GM12878 (cell line): ENCODE measurements around the gene SH3BP5. TPM values are rescaled to one million over a fixed set of nuclear protein-coding genes. Genes with fewer than 3 reads are reported as not detected.

Experiments used
- ATAC-seq: fragments of 200-7000 bp; cut with Tn5 transposase; 3 replicates; pipeline ENCODE4 v1.9.1; 2020; ENCODE audit warnings: mild to moderate bottlenecking, moderate library complexity
- Bru-seq: library from RNA; stranded (reverse); fragments of 400-500 nt; gene quantifications from one replicate; lab custom pipeline; 2021; lab: Mats Ljungman, UMichigan
- BruChase-seq, 2 experiments: library from RNA; stranded (reverse); fragments of 400-500 nt; gene quantifications; one replicate each; lab custom pipeline; 2021; lab: Mats Ljungman, UMichigan
- BruUV-seq: library from RNA; stranded (reverse); fragments of 400-500 nt; replicated peaks from 2 replicates; lab custom pipeline; 2021; lab: Mats Ljungman, UMichigan
- CTCF ChIA-PET: fragments of 300-600 bp; sonication (Branson Sonifier 250); formaldehyde crosslinking; extraction: SDS; loops from one replicate; lab custom pipeline; 2021; ENCODE audit warnings: inconsistent platforms; lab: Yijun Ruan, JAX
- POLR2A ChIA-PET: fragments of 350-600 bp; formaldehyde crosslinking; extraction: SDS; loops from one replicate; lab custom pipeline; 2021; ENCODE audit warnings: inconsistent platforms; lab: Charles Lee
- RAD21 ChIA-PET: fragments of 300-600 bp; sonication (Branson Sonifier 250); formaldehyde crosslinking; loops from one replicate; lab custom pipeline; 2023; ENCODE audit warnings: antibody characterized with exemption; ENCODE audit not compliant: unreplicated experiment; lab: Charles Lee
- SMC1A ChIA-PET: fragments of 300-600 bp; sonication (Branson Sonifier 250); formaldehyde crosslinking; loops from one replicate; lab custom pipeline; 2023; ENCODE audit not compliant: unreplicated experiment, uncharacterized antibody; lab: Charles Lee
- DNase-seq: peaks from one replicate; pipeline ENCODE4 v3.0.0-alpha.2; 2011; ENCODE audit warnings: low read depth, low spot score
- FAIRE-seq: peaks from 3 replicates; lab custom pipeline; 2011; peaks lifted over from hg19 to GRCh38; lab: Jason Lieb, UNC
- H2AFZ ChIP-seq: 2 replicates; pipeline ENCODE4 v1.6.0; 2011; ENCODE audit warnings: low read depth, low read length, control low read depth; ENCODE audit not compliant: control insufficient read depth
- H3K27ac ChIP-seq: 2 replicates; pipeline ENCODE4 v1.5.1; 2011; ENCODE audit warnings: control low read depth; ENCODE audit not compliant: control insufficient read depth, insufficient read depth
- H3K27me3 ChIP-seq, 2 experiments: replicated peaks in 1 of 2; 2 replicates each; pipeline versions ENCODE4 v1.6.0 to v1.6.1; 2011; ENCODE audit warnings: low read length in 1 of 2; ENCODE audit not compliant: control insufficient read depth in 2 of 2, insufficient read depth in 2 of 2
- H3K36me3 ChIP-seq, 2 experiments: 2 replicates each; pipeline ENCODE4 v1.5.1; 2011; ENCODE audit warnings: low read length in 1 of 2; ENCODE audit not compliant: control insufficient read depth in 2 of 2, insufficient read depth in 2 of 2
- H3K4me1 ChIP-seq: 2 replicates; pipeline ENCODE4 v1.6.1; 2011; ENCODE audit warnings: mild to moderate bottlenecking, low read length, moderate library complexity, mixed read lengths; ENCODE audit not compliant: control insufficient read depth, insufficient read depth
- H3K4me2 ChIP-seq: 2 replicates; pipeline ENCODE4 v1.6.0; 2011; ENCODE audit warnings: control low read depth; ENCODE audit not compliant: control insufficient read depth, insufficient read depth
- H3K4me3 ChIP-seq: fragments of 200-600 bp; sonication (generic); 2 replicates; pipeline ENCODE4 v1.5.1; 2016
- H3K79me2 ChIP-seq: 2 replicates; pipeline ENCODE4 v1.6.0; 2011; ENCODE audit warnings: low read length; ENCODE audit not compliant: control insufficient read depth, insufficient read depth
- H3K9ac ChIP-seq: 2 replicates; pipeline ENCODE4 v1.8.0; 2011; ENCODE audit warnings: low read length, control low read depth, mixed read lengths; ENCODE audit not compliant: control insufficient read depth, insufficient read depth
- H3K9me3 ChIP-seq: replicated peaks from 3 replicates; pipeline ENCODE4 v1.5.1; 2011; ENCODE audit warnings: mild to moderate bottlenecking, low read length; ENCODE audit not compliant: control insufficient read depth, insufficient read depth
- H4K20me1 ChIP-seq: 2 replicates; pipeline ENCODE4 v1.6.0; 2011; ENCODE audit not compliant: control insufficient read depth, insufficient read depth
- CREB1 ChIP-seq: IDR thresholded peaks from 2 replicates; pipeline ENCODE4 v1.6.1; 2012; ENCODE audit warnings: low read depth, mild to moderate bottlenecking, inconsistent platforms
- HDAC2 ChIP-seq: fragments of 200-600 bp; sonication (generic); IDR thresholded peaks from 2 replicates; pipeline ENCODE4 v1.6.1; 2017
- IRF4 ChIP-seq: IDR thresholded peaks from 2 replicates; pipeline ENCODE4 v1.6.1; 2011; ENCODE audit warnings: low read depth, low read length
- STAT3 ChIP-seq: IDR thresholded peaks from 2 replicates; pipeline ENCODE4 v1.6.1; 2011; ENCODE audit warnings: low read depth, low read length, improper control_type of control experiment
- TAF1 ChIP-seq: IDR thresholded peaks from 2 replicates; pipeline ENCODE4 v1.6.1; 2011; ENCODE audit warnings: mild to moderate bottlenecking, low read depth, low read length, borderline replicate concordance
- TBL1XR1 ChIP-seq: IDR thresholded peaks from 2 replicates; pipeline ENCODE4 v1.6.1; 2012; ENCODE audit warnings: low read depth, low read length, improper control_type of control experiment
- TCF3 ChIP-seq: IDR thresholded peaks from 2 replicates; pipeline ENCODE4 v1.6.1; 2012; ENCODE audit warnings: low read depth, mild to moderate bottlenecking, low read length, borderline replicate concordance; ENCODE audit not compliant: insufficient read depth
- ZBED1 ChIP-seq: IDR thresholded peaks from 2 replicates; pipeline ENCODE4 v1.6.1; 2016; ENCODE audit warnings: borderline replicate concordance
- ZNF217 ChIP-seq: fragments of 450-650 bp; IDR thresholded peaks from 2 replicates; pipeline ENCODE4 v1.6.1; 2017; ENCODE audit warnings: antibody characterized with exemption, mild to moderate bottlenecking
- WGBS: methylation state at CpG from one replicate; pipeline ENCODE4 v1.1.6; 2016; ENCODE audit warnings: low lambda C conversion rate; ENCODE audit not compliant: insufficient replicate concordance, insufficient coverage; ENCODE audit errors: missing lambda C conversion rate; 5-methylcytosine and 5-hydroxymethylcytosine counted together
- in situ Hi-C: fragments of 300-500 bp; cut with MboI; formaldehyde crosslinking; loops from 9 replicates; pipeline ENCODE4 v1.14.3; 2018; ENCODE audit warnings: mixed read lengths
- intact Hi-C: fragments of 100-400 bp; cut with micrococcal nuclease; formaldehyde crosslinking; loops from one replicate; pipeline ENCODE4 v1.14.2; 2022; ENCODE audit not compliant: unreplicated experiment
- long read RNA-seq, 2 experiments: library from polyadenylated mRNA; unstranded; transcript quantifications; one replicate each; pipeline ENCODE4 v2.0.0, GENCODE V29; 2019 to 2020
- polyA minus RNA-seq, 3 experiments: library from RNA; depleted of rRNA, polyadenylated mRNA; stranded (reverse); fragments of >200 nt; gene quantifications; 2 replicates each; pipeline ENCODE4 v1.2.3, GENCODE V29; 2011
- polyA plus RNA-seq, 11 experiments: library from polyadenylated mRNA; depleted of rRNA in 4 of 11; unstranded in 6 of 11; stranded (reverse) in 5 of 11; fragments of >200 nt; fragmentation: Nextera tagmentation in 4 of 11; fragmentation: Illumina TruSeq in 1 of 11; extraction: Ambion mirVana in 4 of 11; extraction: Trizol in 1 of 11; gene quantifications; 1 replicate in 1 of 11; 2 replicates in 10 of 11; pipeline versions ENCODE4 v1.2.1 to v1.2.3, GENCODE V29; 2011 to 2016; ENCODE audit warnings: inconsistent platforms in 2 of 11, missing spikeins in 2 of 11, low read depth in 1 of 11
- total RNA-seq, 4 experiments: library from RNA; depleted of rRNA in 3 of 4; stranded (reverse); fragments of >200 nt in 3 of 4; fragmentation: Illumina TruSeq in 1 of 4; extraction: Trizol in 1 of 4; gene quantifications; 2 replicates each; pipeline versions ENCODE4 v1.2.1 to v1.2.3, GENCODE V29; 2013 to 2021
- TF ChIP-seq, protein P1 (sequence below): fragments of 450-650 bp; IDR thresholded peaks from 2 replicates; pipeline ENCODE4 v1.6.1; 2016; ENCODE audit warnings: mild to moderate bottlenecking
- TF ChIP-seq, protein P2 (sequence below): fragments of 450-650 bp; IDR thresholded peaks from 2 replicates; pipeline ENCODE4 v1.6.1; 2017; ENCODE audit warnings: mild to moderate bottlenecking, moderate library complexity

Gene SH3BP5, protein sequence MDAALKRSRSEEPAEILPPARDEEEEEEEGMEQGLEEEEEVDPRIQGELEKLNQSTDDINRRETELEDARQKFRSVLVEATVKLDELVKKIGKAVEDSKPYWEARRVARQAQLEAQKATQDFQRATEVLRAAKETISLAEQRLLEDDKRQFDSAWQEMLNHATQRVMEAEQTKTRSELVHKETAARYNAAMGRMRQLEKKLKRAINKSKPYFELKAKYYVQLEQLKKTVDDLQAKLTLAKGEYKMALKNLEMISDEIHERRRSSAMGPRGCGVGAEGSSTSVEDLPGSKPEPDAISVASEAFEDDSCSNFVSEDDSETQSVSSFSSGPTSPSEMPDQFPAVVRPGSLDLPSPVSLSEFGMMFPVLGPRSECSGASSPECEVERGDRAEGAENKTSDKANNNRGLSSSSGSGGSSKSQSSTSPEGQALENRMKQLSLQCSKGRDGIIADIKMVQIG
- total RNA-seq (2013; cell fraction: nucleolus; rRNA removed), result 20.0 and 21.6 TPM in 2 replicates
- total RNA-seq (2014; rRNA removed), result 37.9 and 41.0 TPM in 2 replicates
- total RNA-seq (2014; rRNA removed; fragmentation: Illumina TruSeq; extraction: Trizol), result 45.6 and 46.5 TPM in 2 replicates
- 60.5 and 64.6 TPM in 2 replicates for total RNA-seq (2021)
- polyA plus RNA-seq (2011; ENCODE audit: low read depth), result 11.6 TPM
- polyA plus RNA-seq (2011; rRNA removed), result 82.9 and 94.0 TPM in 2 replicates
- polyA plus RNA-seq (2011; cell fraction: cytosol; rRNA removed), result 64.1 and 87.7 TPM in 2 replicates
- polyA plus RNA-seq (2011; cell fraction: nucleus; rRNA removed), result 66.7 and 81.4 TPM in 2 replicates
- polyA plus RNA-seq (2012), result 17.8 and 20.3 TPM in 2 replicates
- 87.5 and 94.9 TPM in 2 replicates for polyA plus RNA-seq (2014; fragmentation: Illumina TruSeq; extraction: Trizol)
- 10 to 100 TPM; 14.9 to 33.8 TPM for polyA plus RNA-seq (2014; fragmentation: Nextera tagmentation; extraction: Ambion mirVana)
- polyA plus RNA-seq (2014; rRNA removed), result 71.1 and 74.0 TPM in 2 replicates
- 10 to 100 TPM; 29.9 to 35.4 TPM for polyA plus RNA-seq (2016; fragmentation: Nextera tagmentation; extraction: Ambion mirVana)
- polyA minus RNA-seq (2011; rRNA and poly(A)+ RNA removed), result 36.2 and 55.3 TPM in 2 replicates
- polyA minus RNA-seq (2011; cell fraction: cytosol; rRNA and poly(A)+ RNA removed), result 16.4 and 25.8 TPM in 2 replicates
- 16.0 and 31.0 TPM in 2 replicates for polyA minus RNA-seq (2011; cell fraction: nucleus; rRNA and poly(A)+ RNA removed)
- Bru-seq, nascent RNA, result percentile 88 among the genes with signal in this experiment
- BruChase-seq, experiment 1, labeled RNA remaining after a 6-hour chase, result percentile 88 among the genes with signal in this experiment
- percentile 85 among the genes with signal in this experiment for BruChase-seq, experiment 2, labeled RNA remaining after a 2-hour chase
- long read RNA-seq, experiment 1, transcript SH3BP5-202 (9 exons, 2,822 nt), result major isoform, 54 of 79 reads
- long read RNA-seq, experiment 1, partial matches to known transcripts, result 3 of 79 reads
- long read RNA-seq, experiment 1, other reads (novel, unspliced or antisense), result 22 of 79 reads
- long read RNA-seq, experiment 2, partial matches to known transcripts, result 14 of 57 reads
- long read RNA-seq, experiment 2, other reads (novel, unspliced or antisense), result 39 of 57 reads

DNA sequence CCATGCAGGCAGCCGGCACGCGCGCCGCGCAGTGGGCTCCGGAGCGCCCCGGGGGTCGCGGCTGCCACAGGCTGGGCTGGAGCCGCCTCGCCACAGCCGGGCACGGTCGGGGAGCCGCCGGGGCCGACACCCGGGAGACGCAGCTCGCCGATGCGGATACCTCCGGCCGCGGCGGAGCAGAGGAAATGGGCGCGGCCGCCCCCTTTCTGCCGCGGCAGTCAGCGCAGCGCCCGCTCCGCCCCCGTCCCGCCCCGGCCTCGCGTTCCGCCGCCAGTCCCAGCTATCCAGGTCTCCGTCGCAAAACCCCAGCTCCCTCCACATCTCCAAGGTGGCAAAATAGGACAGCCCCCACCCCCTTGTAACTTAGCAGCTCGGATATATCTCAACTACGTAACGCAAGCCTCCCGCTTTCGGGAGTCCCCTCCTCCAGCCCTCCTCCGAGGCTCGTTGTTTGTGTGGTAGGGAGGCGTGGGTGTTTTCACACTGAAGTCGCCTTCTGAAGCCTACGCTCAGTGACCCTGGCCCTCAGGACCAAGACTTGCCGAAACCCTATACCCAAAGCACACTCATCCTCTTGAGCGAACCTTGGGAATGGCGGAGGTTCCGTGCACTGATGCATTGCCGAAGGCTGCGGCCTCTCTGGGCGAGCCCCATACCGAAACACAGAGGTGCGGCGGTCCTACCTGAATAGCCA, at the start of gene SH3BP5:
Gene SH3BP5 (minus strand): TSS at position 182 of the 694 bp plus-strand sequence. CDS start 178 bp downstream, at position 4.
- peak within 1 kb of the TSS; percentile 86 for H3K4me3 ChIP-seq
- peak within 1 kb of the TSS; percentile 99 for H2AFZ ChIP-seq
- H4K20me1 ChIP-seq, result no peaks in the 10 kb centered on the region
- SMC1A ChIA-PET, result interaction anchor here (0.6 to 4.2 kb wide), 14 partner anchors 10 to 477 kb away, joined by 3 to 38 read pairs (median 5); no protein-coding TSS in a partner anchor
- H3K27ac ChIP-seq, result peak within 1 kb of the TSS; percentile 41
- BruUV-seq, result no TSS peak
- ATAC-seq (peak; percentile 85), DNase-seq (no peak), FAIRE-seq (peak; percentile 69)
- in situ Hi-C loops (no loop called here), intact Hi-C loops (loop anchor here (1.0 kb wide), 3 partner anchors 29 to 60 kb away; no protein-coding TSS in a partner anchor)
- H3K9ac ChIP-seq, result peak within 1 kb of the TSS; percentile 74
- H3K79me2 ChIP-seq, result peaks cover 33% of the 10 kb centered on the region
- peaks cover 2 to 12% of the 10 kb centered on the region in 2 experiments; a peak in 3 of 4 replicates for H3K36me3 ChIP-seq
- H3K4me2 ChIP-seq, result peak within 1 kb of the TSS; percentile 93
- 4% methylated on average over 51 of the region's 66 CpGs for WGBS
- RAD21 ChIA-PET, result interaction anchor here (0.5 to 6.2 kb wide), 19 partner anchors 10 to 480 kb away, joined by 3 to 53 read pairs (median 5); no protein-coding TSS in a partner anchor
- no peaks in the 10 kb centered on the region for H3K27me3 ChIP-seq
- peaks cover 36% of the 10 kb centered on the region for H3K4me1 ChIP-seq
- CTCF ChIA-PET, result interaction anchor here (0.7 to 9.6 kb wide), 24 partner anchors 8 to 118 kb away, joined by 3 to 125 read pairs (median 4); no protein-coding TSS in a partner anchor
- POLR2A ChIA-PET, result interaction anchor here (0.6 to 1.9 kb wide), 9 partner anchors 10 to 473 kb away, joined by 3 to 5 read pairs (median 3); no protein-coding TSS in a partner anchor
- H3K9me3 ChIP-seq, result no peaks in the 10 kb centered on the region
- no peak for TF ChIP-seq TCF3
- TF ChIP-seq, protein P1, sequence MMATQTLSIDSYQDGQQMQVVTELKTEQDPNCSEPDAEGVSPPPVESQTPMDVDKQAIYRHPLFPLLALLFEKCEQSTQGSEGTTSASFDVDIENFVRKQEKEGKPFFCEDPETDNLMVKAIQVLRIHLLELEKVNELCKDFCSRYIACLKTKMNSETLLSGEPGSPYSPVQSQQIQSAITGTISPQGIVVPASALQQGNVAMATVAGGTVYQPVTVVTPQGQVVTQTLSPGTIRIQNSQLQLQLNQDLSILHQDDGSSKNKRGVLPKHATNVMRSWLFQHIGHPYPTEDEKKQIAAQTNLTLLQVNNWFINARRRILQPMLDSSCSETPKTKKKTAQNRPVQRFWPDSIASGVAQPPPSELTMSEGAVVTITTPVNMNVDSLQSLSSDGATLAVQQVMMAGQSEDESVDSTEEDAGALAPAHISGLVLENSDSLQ, result no peak
- 0 out of 2 replicates have a peak, but pooled peaks have one; percentile 26 for TF ChIP-seq CREB1
- TF ChIP-seq HDAC2, result no peak
- TF ChIP-seq STAT3, result no peak
- peak; percentile 57; the same call in 1 of the 2 replicates for TF ChIP-seq ZNF217
- no peak for TF ChIP-seq TBL1XR1
- no peak for TF ChIP-seq ZBED1
- TF ChIP-seq, protein P2, sequence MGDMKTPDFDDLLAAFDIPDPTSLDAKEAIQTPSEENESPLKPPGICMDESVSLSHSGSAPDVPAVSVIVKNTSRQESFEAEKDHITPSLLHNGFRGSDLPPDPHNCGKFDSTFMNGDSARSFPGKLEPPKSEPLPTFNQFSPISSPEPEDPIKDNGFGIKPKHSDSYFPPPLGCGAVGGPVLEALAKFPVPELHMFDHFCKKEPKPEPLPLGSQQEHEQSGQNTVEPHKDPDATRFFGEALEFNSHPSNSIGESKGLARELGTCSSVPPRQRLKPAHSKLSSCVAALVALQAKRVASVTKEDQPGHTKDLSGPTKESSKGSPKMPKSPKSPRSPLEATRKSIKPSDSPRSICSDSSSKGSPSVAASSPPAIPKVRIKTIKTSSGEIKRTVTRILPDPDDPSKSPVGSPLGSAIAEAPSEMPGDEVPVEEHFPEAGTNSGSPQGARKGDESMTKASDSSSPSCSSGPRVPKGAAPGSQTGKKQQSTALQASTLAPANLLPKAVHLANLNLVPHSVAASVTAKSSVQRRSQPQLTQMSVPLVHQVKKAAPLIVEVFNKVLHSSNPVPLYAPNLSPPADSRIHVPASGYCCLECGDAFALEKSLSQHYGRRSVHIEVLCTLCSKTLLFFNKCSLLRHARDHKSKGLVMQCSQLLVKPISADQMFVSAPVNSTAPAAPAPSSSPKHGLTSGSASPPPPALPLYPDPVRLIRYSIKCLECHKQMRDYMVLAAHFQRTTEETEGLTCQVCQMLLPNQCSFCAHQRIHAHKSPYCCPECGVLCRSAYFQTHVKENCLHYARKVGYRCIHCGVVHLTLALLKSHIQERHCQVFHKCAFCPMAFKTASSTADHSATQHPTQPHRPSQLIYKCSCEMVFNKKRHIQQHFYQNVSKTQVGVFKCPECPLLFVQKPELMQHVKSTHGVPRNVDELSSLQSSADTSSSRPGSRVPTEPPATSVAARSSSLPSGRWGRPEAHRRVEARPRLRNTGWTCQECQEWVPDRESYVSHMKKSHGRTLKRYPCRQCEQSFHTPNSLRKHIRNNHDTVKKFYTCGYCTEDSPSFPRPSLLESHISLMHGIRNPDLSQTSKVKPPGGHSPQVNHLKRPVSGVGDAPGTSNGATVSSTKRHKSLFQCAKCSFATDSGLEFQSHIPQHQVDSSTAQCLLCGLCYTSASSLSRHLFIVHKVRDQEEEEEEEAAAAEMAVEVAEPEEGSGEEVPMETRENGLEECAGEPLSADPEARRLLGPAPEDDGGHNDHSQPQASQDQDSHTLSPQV, result 0 out of 2 replicates have a peak, but pooled peaks have one; percentile 49
- TF ChIP-seq IRF4, result 0 out of 2 replicates have a peak, but pooled peaks have one; percentile 23
- TF ChIP-seq TAF1, result no peak
